ENCODE data around the gene SUOX.

SUOX gene

DNA sequence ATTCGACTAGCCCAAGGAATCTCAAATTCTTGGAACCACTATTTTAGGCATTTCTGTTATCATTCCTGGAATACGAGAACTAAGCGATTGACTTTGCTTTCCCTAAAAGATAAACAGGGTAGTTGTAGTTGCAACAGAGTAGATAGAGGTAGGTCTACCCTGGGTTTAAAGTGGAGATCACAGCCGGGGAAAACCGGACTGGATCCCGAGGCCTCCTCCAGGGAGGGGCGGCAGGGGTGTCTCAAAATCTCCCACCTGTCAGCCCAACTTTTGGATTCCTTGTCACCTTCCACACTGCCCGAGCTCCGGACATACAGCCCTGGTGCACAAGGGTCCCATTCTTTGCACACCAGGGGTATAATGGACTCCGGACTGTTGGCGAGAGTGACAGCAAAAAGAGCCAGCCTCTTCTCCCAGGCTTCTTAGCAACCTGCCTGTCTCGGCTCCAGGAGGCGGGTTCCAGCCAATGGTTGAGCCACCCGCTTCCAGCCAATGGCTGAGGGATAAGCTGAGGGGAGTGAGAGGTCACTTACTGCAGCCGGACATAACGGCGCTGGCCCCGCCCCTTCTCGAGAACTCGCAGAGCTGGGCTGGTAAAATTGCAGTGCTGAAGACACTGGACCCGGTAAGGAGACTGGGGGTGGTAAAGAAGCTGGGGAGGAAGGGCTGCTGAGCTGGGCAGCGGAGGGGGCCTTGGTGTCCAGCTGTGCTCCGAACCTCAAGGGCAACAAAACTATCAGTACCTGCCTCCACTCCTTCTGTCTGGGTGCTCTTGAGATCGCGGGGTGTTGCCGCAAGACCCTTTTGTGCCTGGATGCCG, at the start of gene SUOX:
SUOX (plus strand) TSS at position 562 of the 820 bp plus-strand sequence. CDS start 4,946 bp downstream, outside the sequence.
- H3K4me3 ChIP-seq (ENCODE audit: low read depth in 1 of 2, low read length in 2 of 2): no peak within 1 kb of the TSS
- H3K27ac ChIP-seq (ENCODE audit: low read length): no peak within 1 kb of the TSS
- H3K79me2 ChIP-seq (ENCODE audit: insufficient read depth, low read length): no peaks in the 10 kb centered on the region
- no peak within 1 kb of the TSS for H3K4me2 ChIP-seq (ENCODE audit: insufficient read depth, low read length)
- H2AFZ ChIP-seq (ENCODE audit: low read depth, low read length): no peak within 1 kb of the TSS
- no peaks in the 10 kb centered on the region for H3K4me1 ChIP-seq (ENCODE audit: insufficient read depth, low read length)
- no peaks in the 10 kb centered on the region for H3K9me3 ChIP-seq (ENCODE audit: insufficient read depth, low read length, severe bottlenecking)
- no peaks in the 10 kb centered on the region for H4K20me1 ChIP-seq (ENCODE audit: insufficient read depth, low read length)
- H3K36me3 ChIP-seq (ENCODE audit: insufficient read depth, low read length): peaks cover 22% of the 10 kb centered on the region
- ATAC-seq (ENCODE audit: insufficient read depth, low read depth) (no peak), DNase-seq (no peak)
- TF ChIP-seq, protein P1, sequence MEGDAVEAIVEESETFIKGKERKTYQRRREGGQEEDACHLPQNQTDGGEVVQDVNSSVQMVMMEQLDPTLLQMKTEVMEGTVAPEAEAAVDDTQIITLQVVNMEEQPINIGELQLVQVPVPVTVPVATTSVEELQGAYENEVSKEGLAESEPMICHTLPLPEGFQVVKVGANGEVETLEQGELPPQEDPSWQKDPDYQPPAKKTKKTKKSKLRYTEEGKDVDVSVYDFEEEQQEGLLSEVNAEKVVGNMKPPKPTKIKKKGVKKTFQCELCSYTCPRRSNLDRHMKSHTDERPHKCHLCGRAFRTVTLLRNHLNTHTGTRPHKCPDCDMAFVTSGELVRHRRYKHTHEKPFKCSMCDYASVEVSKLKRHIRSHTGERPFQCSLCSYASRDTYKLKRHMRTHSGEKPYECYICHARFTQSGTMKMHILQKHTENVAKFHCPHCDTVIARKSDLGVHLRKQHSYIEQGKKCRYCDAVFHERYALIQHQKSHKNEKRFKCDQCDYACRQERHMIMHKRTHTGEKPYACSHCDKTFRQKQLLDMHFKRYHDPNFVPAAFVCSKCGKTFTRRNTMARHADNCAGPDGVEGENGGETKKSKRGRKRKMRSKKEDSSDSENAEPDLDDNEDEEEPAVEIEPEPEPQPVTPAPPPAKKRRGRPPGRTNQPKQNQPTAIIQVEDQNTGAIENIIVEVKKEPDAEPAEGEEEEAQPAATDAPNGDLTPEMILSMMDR (IDR thresholded peaks at IDR 0.05; ENCODE audit: borderline replicate concordance, extremely low read depth, low read length, poor library complexity, severe bottlenecking): no peak
- no peak for TF ChIP-seq EZH2 (IDR thresholded peaks at IDR 0.05; ENCODE audit: borderline replicate concordance, low read depth, low read length, severe bottlenecking)
- H3K27me3 ChIP-seq (ENCODE audit: insufficient read depth, low read length, poor library complexity): no peaks in the 10 kb centered on the region
- no peak within 1 kb of the TSS for H3K9ac ChIP-seq (ENCODE audit: low read depth, low read length)

DNA sequence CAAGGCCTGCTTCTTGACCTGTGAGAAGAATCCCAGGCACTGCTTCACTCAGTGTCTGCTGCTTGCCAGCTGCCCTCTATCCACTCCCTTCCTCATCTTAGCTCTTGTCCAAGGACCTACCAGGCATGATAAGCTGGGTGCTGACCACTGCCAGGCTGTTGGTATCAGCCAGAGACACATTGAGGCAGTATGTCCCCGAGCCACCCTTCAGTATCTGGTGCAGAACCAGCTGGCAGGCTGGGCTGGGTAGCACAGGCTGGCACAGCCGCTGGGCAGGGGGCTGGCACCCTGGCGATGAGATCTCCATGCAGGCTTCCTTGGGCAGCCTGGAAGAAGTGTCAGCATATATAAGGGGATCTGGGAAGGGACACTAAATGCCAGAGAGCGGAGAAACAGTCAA, 41.7 kb upstream of the SUOX start:
- TF ChIP-seq EZH2 (IDR thresholded peaks at IDR 0.05; ENCODE audit: borderline replicate concordance, low read depth, low read length, severe bottlenecking): no peak
- TF ChIP-seq, protein P1 (IDR thresholded peaks at IDR 0.05; ENCODE audit: borderline replicate concordance, extremely low read depth, low read length, poor library complexity, severe bottlenecking): no peak
- no peak overlapping the region for H3K4me3 ChIP-seq (ENCODE audit: low read depth in 1 of 2, low read length in 2 of 2)
- DNase-seq: peak; percentile 15
- peak; percentile 33 for ATAC-seq (ENCODE audit: insufficient read depth, low read depth)
- H4K20me1 ChIP-seq (ENCODE audit: insufficient read depth, low read length): 0 out of 2 replicates have a peak, but pooled peaks cover 3% of the 10 kb centered on the region
- H3K9me3 ChIP-seq (ENCODE audit: insufficient read depth, low read length, severe bottlenecking): no peaks in the 10 kb centered on the region
- H3K36me3 ChIP-seq (ENCODE audit: insufficient read depth, low read length): peaks cover 46% of the 10 kb centered on the region
- H3K27me3 ChIP-seq (ENCODE audit: insufficient read depth, low read length, poor library complexity): no peaks in the 10 kb centered on the region
- H2AFZ ChIP-seq (ENCODE audit: low read depth, low read length): no peak overlapping the region
- no peak overlapping the region for H3K4me2 ChIP-seq (ENCODE audit: insufficient read depth, low read length)
- no peak overlapping the region for H3K9ac ChIP-seq (ENCODE audit: low read depth, low read length)
- H3K27ac ChIP-seq (ENCODE audit: low read length): no peak overlapping the region
- no peaks in the 10 kb centered on the region for H3K79me2 ChIP-seq (ENCODE audit: insufficient read depth, low read length)
- H3K4me1 ChIP-seq (ENCODE audit: insufficient read depth, low read length): no peaks in the 10 kb centered on the region

DNA sequence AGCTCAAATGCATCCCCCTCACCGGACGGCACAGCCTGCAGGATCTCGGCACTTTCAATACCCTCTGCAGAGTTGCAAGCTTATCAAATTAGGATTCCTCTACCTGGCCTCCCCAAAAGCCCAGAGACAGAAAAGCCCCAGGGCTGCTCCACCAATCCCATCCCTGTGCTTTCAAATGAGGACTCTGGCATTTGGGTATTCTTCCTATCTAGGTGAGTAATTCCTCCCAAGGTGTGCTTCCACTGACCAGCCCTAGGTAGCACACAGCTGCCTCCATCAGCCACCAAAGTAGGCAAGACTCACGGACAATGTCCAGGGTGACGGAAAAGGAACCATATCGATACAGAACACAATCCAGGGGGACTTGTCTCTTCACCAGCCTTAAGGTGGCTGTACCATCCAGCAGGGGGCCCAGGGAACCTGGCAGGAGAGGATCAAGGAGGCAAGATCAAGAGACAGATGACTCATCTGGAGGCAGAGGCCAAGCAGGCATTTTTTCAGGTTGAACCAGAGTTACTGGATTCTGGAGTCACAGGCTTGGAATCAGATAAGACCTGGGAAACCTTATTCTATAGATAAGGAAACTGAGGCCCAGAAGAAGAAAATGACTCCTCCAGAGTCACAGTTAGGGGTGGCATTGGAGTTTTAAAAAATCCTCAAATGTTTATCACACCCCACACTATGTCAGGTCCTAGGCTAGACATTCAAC, 41.1 kb upstream of the SUOX start:
- H3K4me3 ChIP-seq (ENCODE audit: low read depth in 1 of 2, low read length in 2 of 2): no peak overlapping the region
- no peaks in the 10 kb centered on the region for H3K4me1 ChIP-seq (ENCODE audit: insufficient read depth, low read length)
- no peaks in the 10 kb centered on the region for H3K79me2 ChIP-seq (ENCODE audit: insufficient read depth, low read length)
- DNase-seq (peak; percentile 71), ATAC-seq (ENCODE audit: insufficient read depth, low read depth) (peak; percentile 83)
- no peaks in the 10 kb centered on the region for H3K9me3 ChIP-seq (ENCODE audit: insufficient read depth, low read length, severe bottlenecking)
- H3K27ac ChIP-seq (ENCODE audit: low read length): no peak overlapping the region
- peaks cover 40% of the 10 kb centered on the region for H3K36me3 ChIP-seq (ENCODE audit: insufficient read depth, low read length)
- no peak overlapping the region for H3K4me2 ChIP-seq (ENCODE audit: insufficient read depth, low read length)
- TF ChIP-seq EZH2 (IDR thresholded peaks at IDR 0.05; ENCODE audit: borderline replicate concordance, low read depth, low read length, severe bottlenecking): no peak
- TF ChIP-seq, protein P1 (IDR thresholded peaks at IDR 0.05; ENCODE audit: borderline replicate concordance, extremely low read depth, low read length, poor library complexity, severe bottlenecking): peak; percentile 74
- H4K20me1 ChIP-seq (ENCODE audit: insufficient read depth, low read length): 0 out of 2 replicates have a peak, but pooled peaks cover 3% of the 10 kb centered on the region
- H3K9ac ChIP-seq (ENCODE audit: low read depth, low read length): no peak overlapping the region
- no peaks in the 10 kb centered on the region for H3K27me3 ChIP-seq (ENCODE audit: insufficient read depth, low read length, poor library complexity)
- no peak overlapping the region for H2AFZ ChIP-seq (ENCODE audit: low read depth, low read length)

All from DND-41 (cell line).